Activated naive CD4-positive, alpha-beta T cell (primary cell): ENCODE data around the gene NRG3.
"Not testable (repeated sequence)": the region's sequence is repeated elsewhere in the genome, so short reads cannot be mapped to it uniquely, and the experiment has no call there.

Experiments
- DNase-seq, 4 experiments: peaks; one replicate each; lab custom pipeline; 2025; lab: John Stamatoyannopoulos, UW

NRG3 gene

GRCh38 chr10:82572744-82573143 lies 697.8 kb downstream of the NRG3 start:
- DNase-seq = no peak

- no peak for DNase-seq
Measured at GRCh38 chr10:82574081-82574480, 699.1 kb downstream of the NRG3 start.

- no peak for DNase-seq
Measured at GRCh38 chr10:82575318-82575717, 700.3 kb downstream of the NRG3 start.

GRCh38 chr10:82576093-82576492 lies 701.1 kb downstream of the NRG3 start:
- DNase-seq = no peak

- no peak for DNase-seq
Measured at GRCh38 chr10:82581940-82582339, 706.9 kb downstream of the NRG3 start.

GRCh38 chr10:82591421-82591820 lies 716.4 kb downstream of the NRG3 start:
- DNase-seq = no peak

- no peak for DNase-seq
Measured at GRCh38 chr10:82597840-82598239, 722.8 kb downstream of the NRG3 start.

- DNase-seq = no peak
Measured at GRCh38 chr10:82609845-82610244, 734.9 kb downstream of the NRG3 start.

- no peak for DNase-seq
Measured at GRCh38 chr10:82618007-82618406, 743.0 kb downstream of the NRG3 start.

- no peak for DNase-seq
Measured at GRCh38 chr10:82621680-82622079, 746.7 kb downstream of the NRG3 start.

GRCh38 chr10:82622479-82622878 lies 747.5 kb downstream of the NRG3 start:
- DNase-seq = no peak

- DNase-seq = no peak
Measured at GRCh38 chr10:82625512-82626189, 750.7 kb downstream of the NRG3 start.

GRCh38 chr10:82628373-82628772 lies 753.4 kb downstream of the NRG3 start:
- no peak for DNase-seq

GRCh38 chr10:82643076-82643475 lies 768.1 kb downstream of the NRG3 start:
- no peak for DNase-seq

GRCh38 chr10:82643601-82644000 lies 768.6 kb downstream of the NRG3 start:
- no peak for DNase-seq

- no peak for DNase-seq
Measured at GRCh38 chr10:82645221-82645620, 770.2 kb downstream of the NRG3 start.

GRCh38 chr10:82653244-82654155 lies 778.5 kb downstream of the NRG3 start:
- DNase-seq = no peak

GRCh38 chr10:82660205-82660604 lies 785.2 kb downstream of the NRG3 start:
- DNase-seq = no peak

GRCh38 chr10:82660986-82661385 lies 786.0 kb downstream of the NRG3 start:
- DNase-seq = no peak

GRCh38 chr10:82661701-82662100 lies 786.7 kb downstream of the NRG3 start:
- DNase-seq = no peak

- DNase-seq = no peak
Measured at GRCh38 chr10:82668221-82668895, 793.4 kb downstream of the NRG3 start.

GRCh38 chr10:82674036-82674435 lies 799.0 kb downstream of the NRG3 start:
- no peak for DNase-seq

- not testable (repeated sequence) for DNase-seq
Measured at GRCh38 chr10:82677932-82678331, 802.9 kb downstream of the NRG3 start.
